ENCODE results near the gene DLD. TPM values are rescaled to one million over a fixed set of nuclear protein-coding genes. Genes with fewer than 3 reads are reported as not detected.

Gene DLD
- total RNA-seq, 1 donor from 2014 or later = 60.3 TPM

GRCh38 chr7:107867858-107868466 lies 23.0 kb upstream of the DLD start:
- no peak overlapping the region for H3K27ac Mint-ChIP-seq (ENCODE audit: unreplicated experiment)
- no peaks in the 10 kb centered on the region for H3K36me3 Mint-ChIP-seq (ENCODE audit: low read depth)
- H3K4me1 Mint-ChIP-seq (ENCODE audit: low read depth) = no peaks in the 10 kb centered on the region
- H3K9me3 Mint-ChIP-seq (ENCODE audit: low read depth) = no peaks in the 10 kb centered on the region
- H3K27me3 Mint-ChIP-seq (ENCODE audit: low read depth) = peaks cover 18% of the 10 kb centered on the region
- DNase-seq (ENCODE audit: low spot score) = no peak
- TF ChIP-seq CTCF (IDR thresholded peaks at IDR 0.05) = no peak
- H3K4me3 Mint-ChIP-seq (ENCODE audit: unreplicated experiment) = no peak overlapping the region

- no peak for DNase-seq (ENCODE audit: low spot score)
- H3K4me1 Mint-ChIP-seq (ENCODE audit: low read depth) = no peaks in the 10 kb centered on the region
- H3K27ac Mint-ChIP-seq (ENCODE audit: unreplicated experiment) = no peak overlapping the region
- H3K36me3 Mint-ChIP-seq (ENCODE audit: low read depth) = no peaks in the 10 kb centered on the region
- H3K9me3 Mint-ChIP-seq (ENCODE audit: low read depth) = no peaks in the 10 kb centered on the region
- no peak for TF ChIP-seq CTCF (IDR thresholded peaks at IDR 0.05)
- no peak overlapping the region for H3K4me3 Mint-ChIP-seq (ENCODE audit: unreplicated experiment)
- H3K27me3 Mint-ChIP-seq (ENCODE audit: low read depth) = peaks cover 12% of the 10 kb centered on the region
Measured at GRCh38 chr7:107870427-107871000, 20.5 kb upstream of the DLD start.

GRCh38 chr7:107874111-107874510 lies 16.9 kb upstream of the DLD start:
- no peak overlapping the region for H3K4me3 Mint-ChIP-seq (ENCODE audit: unreplicated experiment)
- H3K27me3 Mint-ChIP-seq (ENCODE audit: low read depth) = peaks cover 9% of the 10 kb centered on the region
- peaks cover under 1% of the 10 kb centered on the region for H3K4me1 Mint-ChIP-seq (ENCODE audit: low read depth)
- DNase-seq (ENCODE audit: low spot score) = no peak
- TF ChIP-seq CTCF (IDR thresholded peaks at IDR 0.05) = no peak
- no peak overlapping the region for H3K27ac Mint-ChIP-seq (ENCODE audit: unreplicated experiment)
- H3K9me3 Mint-ChIP-seq (ENCODE audit: low read depth) = no peaks in the 10 kb centered on the region
- H3K36me3 Mint-ChIP-seq (ENCODE audit: low read depth) = no peaks in the 10 kb centered on the region

GRCh38 chr7:107874605-107875446 lies 16.2 kb upstream of the DLD start:
- Mint-ChIP-seq H3K27me3 (ENCODE audit: low read depth) (peaks cover 6% of the 10 kb centered on the region), H3K9me3 (ENCODE audit: low read depth) (no peaks in the 10 kb centered on the region), H3K4me3 (ENCODE audit: unreplicated experiment) (no peak overlapping the region), H3K4me1 (ENCODE audit: low read depth) (peaks cover 4% of the 10 kb centered on the region), H3K27ac (ENCODE audit: unreplicated experiment) (no peak overlapping the region), H3K36me3 (ENCODE audit: low read depth) (no peaks in the 10 kb centered on the region)
- no peak for DNase-seq (ENCODE audit: low spot score)
- peak; percentile 89 for TF ChIP-seq CTCF (IDR thresholded peaks at IDR 0.05)

GRCh38 chr7:107876916-107877315 lies 14.1 kb upstream of the DLD start:
- H3K36me3 Mint-ChIP-seq (ENCODE audit: low read depth) = no peaks in the 10 kb centered on the region
- no peak overlapping the region for H3K4me3 Mint-ChIP-seq (ENCODE audit: unreplicated experiment)
- H3K27ac Mint-ChIP-seq (ENCODE audit: unreplicated experiment) = no peak overlapping the region
- no peak for TF ChIP-seq CTCF (IDR thresholded peaks at IDR 0.05)
- peaks cover 4% of the 10 kb centered on the region for H3K4me1 Mint-ChIP-seq (ENCODE audit: low read depth)
- H3K27me3 Mint-ChIP-seq (ENCODE audit: low read depth) = peaks cover 7% of the 10 kb centered on the region
- no peak for DNase-seq (ENCODE audit: low spot score)
- no peaks in the 10 kb centered on the region for H3K9me3 Mint-ChIP-seq (ENCODE audit: low read depth)

Measured in chondrocyte (in vitro differentiated cells).